Activated T-cell treated with anti-CD3 and anti-CD28 coated beads for 24 hours (primary cell): ENCODE results near the gene RGS7.
"Not testable (repeated sequence)": the region's sequence is repeated elsewhere in the genome, so short reads cannot be mapped to it uniquely, and the experiment has no call there.

Experiments used
- DNase-seq: peaks from one replicate; pipeline ENCODE4 v3.0.0-alpha.2; 2020; ENCODE audit warnings: low read depth

The RGS7 gene

GRCh38 chr1:241331328-241332036 lies 25.5 kb downstream of the RGS7 start:
- no peak for DNase-seq

- DNase-seq = no peak
These were observed 26.2 kb downstream of the RGS7 start for GRCh38 chr1:241330619-241331327.

- DNase-seq = no peak
These were observed 31.5 kb downstream of the RGS7 start for GRCh38 chr1:241325456-241325855.

GRCh38 chr1:241323514-241324195 lies 33.4 kb downstream of the RGS7 start:
- DNase-seq = no peak

GRCh38 chr1:241317676-241318075 lies 39.3 kb downstream of the RGS7 start:
- DNase-seq = no peak

GRCh38 chr1:241316372-241316771 lies 40.6 kb downstream of the RGS7 start:
- no peak for DNase-seq

GRCh38 chr1:241311056-241311746 lies 45.8 kb downstream of the RGS7 start:
- DNase-seq = no peak

GRCh38 chr1:241310451-241310850 lies 46.6 kb downstream of the RGS7 start:
- DNase-seq = no peak

GRCh38 chr1:241309651-241310050 lies 47.4 kb downstream of the RGS7 start:
- no peak for DNase-seq

- no peak for DNase-seq
These were observed 48.5 kb downstream of the RGS7 start for GRCh38 chr1:241308471-241308870.

GRCh38 chr1:241308011-241308410 lies 49.0 kb downstream of the RGS7 start:
- DNase-seq = no peak

GRCh38 chr1:241306125-241306790 lies 50.7 kb downstream of the RGS7 start:
- DNase-seq = no peak

- not testable (repeated sequence) for DNase-seq
These were observed 55.0 kb downstream of the RGS7 start for GRCh38 chr1:241302024-241302423.

- no peak for DNase-seq
These were observed 57.7 kb downstream of the RGS7 start for GRCh38 chr1:241299347-241299746.

- no peak for DNase-seq
These were observed 64.0 kb downstream of the RGS7 start for GRCh38 chr1:241292973-241293372.

- DNase-seq = not testable (repeated sequence)
These were observed 65.5 kb downstream of the RGS7 start for GRCh38 chr1:241291548-241291947.

- DNase-seq = no peak
These were observed 70.5 kb downstream of the RGS7 start for GRCh38 chr1:241286486-241286885.

- no peak for DNase-seq
These were observed 80.6 kb downstream of the RGS7 start for GRCh38 chr1:241276391-241276790.

- DNase-seq = no peak
These were observed 81.0 kb downstream of the RGS7 start for GRCh38 chr1:241275981-241276380.

- DNase-seq = no peak
These were observed 81.8 kb downstream of the RGS7 start for GRCh38 chr1:241275226-241275625.

- DNase-seq = no peak
These were observed 82.3 kb downstream of the RGS7 start for GRCh38 chr1:241274693-241275092.

GRCh38 chr1:241272828-241273227 lies 84.2 kb downstream of the RGS7 start:
- DNase-seq = no peak
